Astrocyte (in vitro differentiated cells and primary cell): ENCODE measurements around the gene YIF1A. TPM values are rescaled to one million over a fixed set of nuclear protein-coding genes. Genes with fewer than 3 reads are reported as not detected.

Experiments
- DNase-seq: peaks from one replicate; pipeline ENCODE4 v3.0.0-alpha.2; 2010; ENCODE audit warnings: low read depth
- FAIRE-seq: peaks from 2 replicates; lab custom pipeline; 2011; peaks lifted over from hg19 to GRCh38; lab: Jason Lieb, UNC
- H2AFZ ChIP-seq: 2 replicates; pipeline ENCODE4 v1.6.0; 2012; ENCODE audit warnings: low read depth, low read length, inconsistent platforms
- H3K27ac ChIP-seq: 2 replicates; pipeline ENCODE4 v1.5.1; 2011; ENCODE audit warnings: low read depth, low read length, inconsistent platforms
- H3K27me3 ChIP-seq: 2 replicates; pipeline ENCODE4 v1.6.0; 2011; ENCODE audit warnings: low read length, inconsistent platforms; ENCODE audit not compliant: insufficient read depth
- H3K36me3 ChIP-seq: 2 replicates; pipeline ENCODE4 v1.5.1; 2011; ENCODE audit warnings: low read length, inconsistent platforms; ENCODE audit not compliant: insufficient read depth
- H3K4me1 ChIP-seq: 2 replicates; pipeline ENCODE4 v1.5.1; 2011; ENCODE audit warnings: low read length, inconsistent platforms; ENCODE audit not compliant: insufficient read depth
- H3K4me2 ChIP-seq: 2 replicates; pipeline ENCODE4 v1.6.0; 2012; ENCODE audit warnings: low read length, inconsistent platforms
- H3K4me3 ChIP-seq: 2 replicates; pipeline ENCODE4 v1.5.1; 2011; ENCODE audit warnings: low read depth, mild to moderate bottlenecking, low read length, inconsistent platforms; ENCODE audit not compliant: insufficient read depth
- H3K79me2 ChIP-seq: 2 replicates; pipeline ENCODE4 v1.6.0; 2012; ENCODE audit warnings: mild to moderate bottlenecking, low read length, inconsistent platforms; ENCODE audit not compliant: insufficient read depth
- H3K9ac ChIP-seq: 2 replicates; pipeline ENCODE4 v1.6.0; 2012; ENCODE audit warnings: mild to moderate bottlenecking, low read length, inconsistent platforms
- H3K9me3 ChIP-seq: 2 replicates; pipeline ENCODE4 v1.5.1; 2012; ENCODE audit warnings: low read depth, mild to moderate bottlenecking, low read length, inconsistent platforms; ENCODE audit not compliant: insufficient read depth
- H4K20me1 ChIP-seq: 2 replicates; pipeline ENCODE4 v1.6.0; 2012; ENCODE audit warnings: low read length, inconsistent platforms; ENCODE audit not compliant: insufficient read depth
- H3K27ac Mint-ChIP-seq: one replicate; pipeline ENCODE4 v1.8.0; 2021; ENCODE audit warnings: mild to moderate bottlenecking, mixed read lengths; ENCODE audit not compliant: unreplicated experiment
- H3K27me3 Mint-ChIP-seq: one replicate; pipeline ENCODE4 v1.8.0; 2021; ENCODE audit warnings: low read depth, mixed read lengths; ENCODE audit not compliant: unreplicated experiment
- H3K36me3 Mint-ChIP-seq: one replicate; pipeline ENCODE4 v1.8.0; 2021; ENCODE audit warnings: low read depth, mixed read lengths; ENCODE audit not compliant: unreplicated experiment
- H3K4me1 Mint-ChIP-seq: one replicate; pipeline ENCODE4 v1.8.0; 2021; ENCODE audit warnings: low read depth, mixed read lengths; ENCODE audit not compliant: unreplicated experiment
- H3K4me3 Mint-ChIP-seq: one replicate; pipeline ENCODE4 v1.8.0; 2021; ENCODE audit warnings: mild to moderate bottlenecking, moderate library complexity, mixed read lengths; ENCODE audit not compliant: unreplicated experiment
- H3K9me3 Mint-ChIP-seq: one replicate; pipeline ENCODE4 v1.8.0; 2021; ENCODE audit warnings: mild to moderate bottlenecking, mixed read lengths; ENCODE audit not compliant: unreplicated experiment
- CTCF ChIP-seq: IDR thresholded peaks from 2 replicates; pipeline ENCODE4 v1.5.1; 2011; ENCODE audit warnings: low read depth, mild to moderate bottlenecking, inconsistent platforms, low read length, moderate library complexity; ENCODE audit not compliant: insufficient read depth
- EZH2 ChIP-seq: IDR thresholded peaks from 2 replicates; pipeline ENCODE4 v1.6.1; 2012; ENCODE audit warnings: mild to moderate bottlenecking, low read length, inconsistent platforms; ENCODE audit not compliant: insufficient read depth
- total RNA-seq: library from RNA; stranded (reverse); gene quantifications from 2 replicates; pipeline ENCODE4 v1.2.1, GENCODE V29; 2021

YIF1A gene
- total RNA-seq, 1 donor from 2014 or later = 129 TPM

- DNase-seq = no peak
- FAIRE-seq = no peak
- peak overlapping the region; percentile 80 for H3K9ac ChIP-seq
- peak overlapping the region; percentile 48 for H3K4me3 ChIP-seq
- no peaks in the 10 kb centered on the region for H3K9me3 ChIP-seq
- Mint-ChIP-seq H3K4me3 (no peak overlapping the region), H3K27me3 (peaks cover 2% of the 10 kb centered on the region), H3K36me3 (peaks cover 8% of the 10 kb centered on the region), H3K9me3 (peaks cover 16% of the 10 kb centered on the region), H3K4me1 (peaks cover 34% of the 10 kb centered on the region), H3K27ac (no peak overlapping the region)
- H2AFZ ChIP-seq = no peak overlapping the region
- no peaks in the 10 kb centered on the region for H3K36me3 ChIP-seq
- peaks cover 53% of the 10 kb centered on the region for H3K4me1 ChIP-seq
- H3K79me2 ChIP-seq = peaks cover 32% of the 10 kb centered on the region
- no peaks in the 10 kb centered on the region for H3K27me3 ChIP-seq
- peak overlapping the region; percentile 81 for H3K4me2 ChIP-seq
- TF ChIP-seq EZH2 (no peak), CTCF (no peak)
- peak overlapping the region; percentile 50 for H3K27ac ChIP-seq
- peaks cover 15% of the 10 kb centered on the region for H4K20me1 ChIP-seq
Observed at GRCh38 chr11:66315921-66316811, 27.2 kb upstream of the YIF1A start.

- peaks cover 32% of the 10 kb centered on the region for H3K79me2 ChIP-seq
- peaks cover 14% of the 10 kb centered on the region for H3K9me3 Mint-ChIP-seq
- H3K27me3 ChIP-seq = no peaks in the 10 kb centered on the region
- no peak overlapping the region for H3K4me3 Mint-ChIP-seq
- no peak for DNase-seq
- H3K4me1 ChIP-seq = peaks cover 53% of the 10 kb centered on the region
- H3K9ac ChIP-seq = peak overlapping the region; percentile 80
- peaks cover 15% of the 10 kb centered on the region for H4K20me1 ChIP-seq
- H3K36me3 ChIP-seq = no peaks in the 10 kb centered on the region
- TF ChIP-seq EZH2 (no peak), CTCF (no peak)
- H3K4me2 ChIP-seq = peak overlapping the region; percentile 81
- FAIRE-seq = no peak
- H3K27me3 Mint-ChIP-seq = peaks cover 2% of the 10 kb centered on the region
- peaks cover 34% of the 10 kb centered on the region for H3K4me1 Mint-ChIP-seq
- no peak overlapping the region for H3K27ac Mint-ChIP-seq
- peaks cover 8% of the 10 kb centered on the region for H3K36me3 Mint-ChIP-seq
- no peak overlapping the region for H3K27ac ChIP-seq
- no peak overlapping the region for H2AFZ ChIP-seq
- H3K4me3 ChIP-seq = peak overlapping the region; percentile 48
- no peaks in the 10 kb centered on the region for H3K9me3 ChIP-seq
Observed at GRCh38 chr11:66315498-66315885, 26.5 kb upstream of the YIF1A start.
